Measurements from ENCODE around the gene SERPINB7.

The SERPINB7 gene

DNA sequence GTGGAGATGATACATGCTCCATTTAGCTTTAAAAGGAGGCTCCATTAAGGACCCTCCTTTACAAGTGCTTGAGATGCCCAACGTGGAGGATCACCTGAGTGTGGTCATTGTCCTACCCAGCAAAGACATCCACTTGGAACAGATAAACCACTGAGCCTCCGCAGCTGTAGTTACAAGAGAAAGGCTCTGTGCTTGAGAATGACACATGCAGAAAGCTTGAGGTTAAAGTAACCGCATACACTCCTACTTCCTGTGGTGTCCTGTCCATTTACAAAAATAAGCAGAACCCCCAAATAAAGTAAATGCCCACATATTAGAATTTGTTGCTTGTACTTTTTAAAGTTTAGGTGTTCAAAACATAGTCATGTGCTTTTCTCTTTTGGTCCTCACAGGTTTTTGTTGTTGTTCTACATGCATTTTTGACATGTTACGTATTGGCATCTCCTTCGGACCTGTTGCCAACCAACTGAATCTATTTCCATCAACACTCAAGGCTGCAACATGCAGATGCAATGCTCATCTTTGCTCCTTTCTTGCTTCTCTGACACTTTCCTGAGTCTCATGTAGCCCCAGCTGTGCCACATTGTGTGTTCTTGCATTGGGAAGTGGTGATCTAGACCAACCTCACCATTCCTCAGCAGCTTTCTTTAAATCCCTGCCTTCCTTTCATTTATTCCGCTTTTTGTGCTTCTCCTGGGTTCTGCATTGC, 56.0 kb downstream of the SERPINB7 start:
- Histone ChIP-seq H3K9ac (ENCODE audit: low read depth, low read length) (no peak overlapping the region), H3K4me1 (ENCODE audit: insufficient read depth, low read length) (0 out of 2 replicates have a peak, but pooled peaks cover 4% of the 10 kb centered on the region), H3K79me2 (ENCODE audit: insufficient read depth, low read length) (no peaks in the 10 kb centered on the region), H3K27ac (ENCODE audit: low read length) (no peak overlapping the region), H3K9me3 (ENCODE audit: insufficient read depth, low read length, severe bottlenecking) (no peaks in the 10 kb centered on the region), H2AFZ (ENCODE audit: low read depth, low read length) (no peak overlapping the region), H3K4me3 (ENCODE audit: low read depth in 1 of 2, low read length in 2 of 2) (no peak overlapping the region), H3K36me3 (ENCODE audit: insufficient read depth, low read length) (no peaks in the 10 kb centered on the region), H4K20me1 (ENCODE audit: insufficient read depth, low read length) (no peaks in the 10 kb centered on the region), H3K4me2 (ENCODE audit: insufficient read depth, low read length) (no peak overlapping the region), H3K27me3 (ENCODE audit: insufficient read depth, low read length, poor library complexity) (peaks cover 23% of the 10 kb centered on the region)
- ATAC-seq (ENCODE audit: insufficient read depth, low read depth) (peak; percentile 78), DNase-seq (no peak)
- TF ChIP-seq EZH2 (IDR thresholded peaks at IDR 0.05; ENCODE audit: borderline replicate concordance, low read depth, low read length, severe bottlenecking) = no peak
- TF ChIP-seq, protein P1, sequence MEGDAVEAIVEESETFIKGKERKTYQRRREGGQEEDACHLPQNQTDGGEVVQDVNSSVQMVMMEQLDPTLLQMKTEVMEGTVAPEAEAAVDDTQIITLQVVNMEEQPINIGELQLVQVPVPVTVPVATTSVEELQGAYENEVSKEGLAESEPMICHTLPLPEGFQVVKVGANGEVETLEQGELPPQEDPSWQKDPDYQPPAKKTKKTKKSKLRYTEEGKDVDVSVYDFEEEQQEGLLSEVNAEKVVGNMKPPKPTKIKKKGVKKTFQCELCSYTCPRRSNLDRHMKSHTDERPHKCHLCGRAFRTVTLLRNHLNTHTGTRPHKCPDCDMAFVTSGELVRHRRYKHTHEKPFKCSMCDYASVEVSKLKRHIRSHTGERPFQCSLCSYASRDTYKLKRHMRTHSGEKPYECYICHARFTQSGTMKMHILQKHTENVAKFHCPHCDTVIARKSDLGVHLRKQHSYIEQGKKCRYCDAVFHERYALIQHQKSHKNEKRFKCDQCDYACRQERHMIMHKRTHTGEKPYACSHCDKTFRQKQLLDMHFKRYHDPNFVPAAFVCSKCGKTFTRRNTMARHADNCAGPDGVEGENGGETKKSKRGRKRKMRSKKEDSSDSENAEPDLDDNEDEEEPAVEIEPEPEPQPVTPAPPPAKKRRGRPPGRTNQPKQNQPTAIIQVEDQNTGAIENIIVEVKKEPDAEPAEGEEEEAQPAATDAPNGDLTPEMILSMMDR (IDR thresholded peaks at IDR 0.05; ENCODE audit: borderline replicate concordance, extremely low read depth, low read length, poor library complexity, severe bottlenecking) = no peak

DNA sequence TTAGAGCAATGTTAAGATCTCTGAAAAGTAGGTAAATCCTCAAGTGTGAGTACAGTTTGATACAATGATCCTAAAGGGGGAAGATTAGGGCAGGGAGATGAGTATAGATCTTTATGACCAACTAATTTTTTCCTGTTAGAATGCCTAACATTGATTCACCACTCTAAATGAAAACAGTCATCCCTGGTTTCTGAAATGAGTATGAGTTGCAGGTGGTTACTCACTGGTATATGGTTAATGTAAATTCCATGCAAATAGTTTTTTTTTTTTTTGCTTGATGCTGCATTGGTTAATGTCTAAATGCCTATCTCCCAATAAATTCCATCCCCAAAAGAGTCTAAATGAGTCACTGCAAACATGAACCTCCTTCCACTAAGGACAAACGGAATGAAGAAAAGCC, 57.3 kb downstream of the SERPINB7 start:
- Histone ChIP-seq H3K4me2 (ENCODE audit: insufficient read depth, low read length) (no peak overlapping the region), H3K36me3 (ENCODE audit: insufficient read depth, low read length) (no peaks in the 10 kb centered on the region)

DNA sequence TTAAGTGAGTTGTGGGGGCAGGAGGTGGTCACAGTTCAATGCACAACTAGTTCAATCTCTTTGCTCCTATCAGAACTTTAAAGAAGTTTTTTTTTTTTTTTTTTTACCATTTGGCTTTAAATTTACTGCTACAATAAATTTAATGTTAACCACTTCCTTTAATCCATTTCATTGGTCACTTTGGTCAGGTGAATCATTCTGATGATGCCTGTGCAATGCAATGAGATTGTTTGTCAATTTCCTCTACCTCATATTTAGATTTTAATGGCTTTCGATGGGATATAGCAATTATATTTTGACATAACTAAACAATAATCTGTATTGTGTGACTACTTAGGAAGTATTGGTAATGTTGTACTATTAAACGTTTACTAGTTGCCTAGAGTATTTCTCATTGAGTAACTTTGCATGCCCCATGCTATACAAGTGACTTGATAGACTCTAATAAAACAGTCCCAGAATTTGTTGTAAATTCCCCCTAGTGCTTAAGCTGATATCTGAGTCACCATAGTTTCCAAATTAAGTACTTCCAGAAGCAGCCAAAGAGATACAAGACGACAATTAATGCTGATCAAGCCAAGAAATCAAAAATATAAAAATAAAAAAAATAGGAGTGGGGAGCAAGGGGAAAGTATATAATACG, 59.4 kb downstream of the SERPINB7 start:
- Histone ChIP-seq H3K27ac (ENCODE audit: low read length) (no peak overlapping the region), H3K4me3 (ENCODE audit: low read depth in 1 of 2, low read length in 2 of 2) (no peak overlapping the region), H3K27me3 (ENCODE audit: insufficient read depth, low read length, poor library complexity) (peaks cover 16% of the 10 kb centered on the region), H3K9me3 (ENCODE audit: insufficient read depth, low read length, severe bottlenecking) (no peaks in the 10 kb centered on the region), H3K9ac (ENCODE audit: low read depth, low read length) (no peak overlapping the region), H3K4me1 (ENCODE audit: insufficient read depth, low read length) (0 out of 2 replicates have a peak, but pooled peaks cover 4% of the 10 kb centered on the region), H2AFZ (ENCODE audit: low read depth, low read length) (no peak overlapping the region), H4K20me1 (ENCODE audit: insufficient read depth, low read length) (no peaks in the 10 kb centered on the region), H3K4me2 (ENCODE audit: insufficient read depth, low read length) (no peak overlapping the region), H3K36me3 (ENCODE audit: insufficient read depth, low read length) (no peaks in the 10 kb centered on the region), H3K79me2 (ENCODE audit: insufficient read depth, low read length) (no peaks in the 10 kb centered on the region)
- TF ChIP-seq, protein P1 (IDR thresholded peaks at IDR 0.05; ENCODE audit: borderline replicate concordance, extremely low read depth, low read length, poor library complexity, severe bottlenecking) = no peak
- no peak for TF ChIP-seq EZH2 (IDR thresholded peaks at IDR 0.05; ENCODE audit: borderline replicate concordance, low read depth, low read length, severe bottlenecking)
- ATAC-seq (ENCODE audit: insufficient read depth, low read depth) (no peak), DNase-seq (no peak)

More for the DNA sequence above, 57.3 kb downstream of the SERPINB7 start:
- TF ChIP-seq, protein P1 (IDR thresholded peaks at IDR 0.05; ENCODE audit: borderline replicate concordance, extremely low read depth, low read length, poor library complexity, severe bottlenecking) = no peak
- no peak for TF ChIP-seq EZH2 (IDR thresholded peaks at IDR 0.05; ENCODE audit: borderline replicate concordance, low read depth, low read length, severe bottlenecking)
- ATAC-seq (ENCODE audit: insufficient read depth, low read depth) (no peak), DNase-seq (no peak)
- 0 out of 2 replicates have a peak, but pooled peaks cover 4% of the 10 kb centered on the region for H3K4me1 ChIP-seq (ENCODE audit: insufficient read depth, low read length)
- no peak overlapping the region for H2AFZ ChIP-seq (ENCODE audit: low read depth, low read length)
- no peaks in the 10 kb centered on the region for H3K79me2 ChIP-seq (ENCODE audit: insufficient read depth, low read length)
- H3K9me3 ChIP-seq (ENCODE audit: insufficient read depth, low read length, severe bottlenecking) = no peaks in the 10 kb centered on the region
- peaks cover 24% of the 10 kb centered on the region for H3K27me3 ChIP-seq (ENCODE audit: insufficient read depth, low read length, poor library complexity)
- no peak overlapping the region for H3K9ac ChIP-seq (ENCODE audit: low read depth, low read length)
- H3K27ac ChIP-seq (ENCODE audit: low read length) = no peak overlapping the region
- no peaks in the 10 kb centered on the region for H4K20me1 ChIP-seq (ENCODE audit: insufficient read depth, low read length)
- no peak overlapping the region for H3K4me3 ChIP-seq (ENCODE audit: low read depth in 1 of 2, low read length in 2 of 2)

Measured in DND-41 (cell line).